Stimulated activated CD4-positive, alpha-beta T cell treated with anti-CD3 and anti-CD28 coated beads, Interleukin-1b, Interleukin-23, amount 100 ng/mL, for 24 hours (primary cell): Measurements from ENCODE around the gene RRAGC.
"Not testable (repeated sequence)": the region's sequence is repeated elsewhere in the genome, so short reads cannot be mapped to it uniquely, and the experiment has no call there.

Source experiments
- DNase-seq, 4 experiments: peaks; one replicate each; pipeline ENCODE4 v3.0.0-alpha.2; 2020; ENCODE audit warnings: low read depth in 4 of 4, low spot score in 1 of 4

The RRAGC gene

DNA sequence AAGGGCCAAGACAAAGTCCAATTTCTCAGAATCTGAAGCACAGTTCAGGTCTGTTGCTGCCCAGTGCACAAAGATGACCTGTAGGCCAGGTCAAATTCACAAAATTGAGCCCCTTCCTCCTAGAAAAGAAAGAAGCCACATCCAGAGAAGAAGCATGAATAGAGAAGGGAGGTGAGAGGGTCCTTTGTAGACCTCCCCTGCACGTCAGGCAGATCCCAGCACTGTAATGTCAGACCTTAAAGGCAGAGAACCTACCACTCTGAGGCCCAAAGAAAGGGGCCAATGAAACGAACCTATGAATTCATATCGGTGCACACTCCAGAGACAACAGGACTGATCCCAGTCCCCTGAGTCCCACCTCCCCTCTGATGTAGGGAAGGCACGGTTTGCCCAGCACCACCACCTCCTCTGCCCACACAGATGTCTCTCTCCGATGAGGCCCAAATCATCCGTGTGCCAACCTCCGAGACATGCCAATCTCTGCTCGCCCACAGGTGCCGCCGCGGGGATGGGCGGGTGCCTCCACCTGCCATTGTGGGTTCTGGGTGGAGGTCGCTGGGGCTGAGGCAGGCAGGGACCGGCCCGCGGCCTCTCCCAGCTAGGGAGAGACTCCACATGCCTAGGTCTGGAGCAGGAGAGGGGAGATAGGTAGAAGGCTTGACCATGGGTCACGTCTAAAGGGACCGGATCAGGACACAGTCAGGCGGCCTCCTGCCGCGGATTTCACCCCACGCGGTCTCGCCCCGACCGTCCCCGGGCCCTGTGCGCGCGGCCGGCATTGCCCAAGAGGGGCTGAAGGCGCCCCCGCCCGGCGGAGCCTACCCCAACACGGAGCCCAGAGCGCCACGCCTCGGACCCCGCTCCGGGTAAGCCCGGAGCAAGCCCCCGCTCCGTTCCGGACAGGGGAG, 42.1 kb downstream of the RRAGC start:
- no peak for DNase-seq

DNA sequence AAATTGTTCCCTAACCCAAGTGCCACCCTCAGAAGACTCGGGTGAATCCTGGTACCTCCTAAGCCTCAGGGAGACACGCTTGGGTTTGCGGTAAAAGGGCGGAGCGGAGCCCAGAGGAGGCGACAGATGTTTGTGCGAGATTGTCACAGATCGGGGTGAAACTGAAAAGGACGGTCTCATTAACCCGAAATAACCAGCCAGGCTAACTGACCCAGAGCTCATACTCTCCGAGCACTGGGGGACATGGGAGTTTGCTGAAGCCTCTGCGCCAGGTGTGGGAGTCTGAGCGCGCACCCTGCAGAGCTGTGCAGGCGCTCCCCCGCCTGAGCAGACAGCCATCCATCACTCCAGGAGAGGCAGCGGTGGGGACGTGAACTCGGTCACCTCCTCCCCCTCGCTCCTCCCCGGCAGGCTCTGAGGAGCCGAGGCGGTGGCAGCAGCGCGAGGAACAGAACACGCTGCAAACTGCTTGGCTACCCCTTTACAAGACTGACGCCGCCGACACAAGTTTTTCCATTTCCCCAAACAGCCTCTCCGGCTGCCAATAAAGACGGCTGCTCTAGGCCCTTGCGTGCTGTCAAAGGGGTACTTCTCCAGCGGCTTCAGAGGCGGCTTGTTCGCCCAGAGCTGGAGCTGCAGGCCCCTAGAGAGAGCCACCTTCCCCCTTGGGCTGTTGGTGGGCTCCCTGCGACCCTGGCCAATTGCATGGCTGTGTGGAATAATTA, 43.5 kb downstream of the RRAGC start:
- no peak for DNase-seq

DNA sequence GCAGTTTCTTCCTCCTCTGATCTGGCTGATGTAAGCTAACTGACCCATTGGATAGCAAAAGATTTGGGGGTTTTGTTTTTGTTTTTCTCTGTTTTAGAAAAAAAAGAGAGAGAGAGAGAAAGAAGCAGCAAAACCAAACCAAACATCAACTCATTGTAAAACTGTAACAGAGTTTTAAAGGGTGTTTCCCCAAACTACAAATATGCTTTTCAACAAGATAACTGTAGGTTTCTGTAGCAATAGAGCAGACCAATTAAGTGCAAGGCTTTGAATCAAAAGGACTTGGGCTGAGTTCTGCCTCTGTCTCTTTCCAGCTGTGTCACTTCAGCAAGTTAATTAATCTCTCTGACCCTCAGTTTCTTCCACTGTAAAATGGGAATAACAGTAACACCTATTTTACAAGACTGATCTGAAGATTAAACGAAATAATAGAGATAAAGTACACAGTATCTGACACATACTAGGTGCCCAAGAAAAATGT, 44.5 kb downstream of the RRAGC start:
- no peak for DNase-seq

DNA sequence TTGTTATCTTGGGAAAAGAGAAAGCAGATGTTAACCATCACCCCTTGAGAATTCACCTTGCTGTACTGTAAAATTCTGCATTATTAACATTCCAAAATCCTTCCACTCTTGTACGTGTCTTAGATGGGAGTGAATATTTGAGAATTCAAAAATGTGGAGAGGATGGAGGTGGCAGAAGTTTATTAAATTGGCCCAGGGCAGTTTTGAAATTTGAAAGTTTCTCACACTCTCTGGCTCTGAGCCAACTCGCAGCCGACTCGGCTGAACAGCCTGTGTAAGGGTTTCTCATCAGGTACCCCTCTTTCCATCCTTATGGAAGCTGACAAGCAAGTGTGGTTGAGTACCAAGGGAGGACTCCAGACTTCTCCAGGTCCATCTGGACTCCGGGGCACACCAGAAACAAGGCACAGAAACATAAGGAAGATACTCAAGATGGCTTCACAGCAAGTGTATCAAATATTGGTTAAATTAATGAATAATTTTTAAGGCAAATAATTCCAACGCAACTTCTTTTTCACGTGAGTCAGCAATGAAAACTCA, 45.1 kb downstream of the RRAGC start:
- DNase-seq: no peak

DNA sequence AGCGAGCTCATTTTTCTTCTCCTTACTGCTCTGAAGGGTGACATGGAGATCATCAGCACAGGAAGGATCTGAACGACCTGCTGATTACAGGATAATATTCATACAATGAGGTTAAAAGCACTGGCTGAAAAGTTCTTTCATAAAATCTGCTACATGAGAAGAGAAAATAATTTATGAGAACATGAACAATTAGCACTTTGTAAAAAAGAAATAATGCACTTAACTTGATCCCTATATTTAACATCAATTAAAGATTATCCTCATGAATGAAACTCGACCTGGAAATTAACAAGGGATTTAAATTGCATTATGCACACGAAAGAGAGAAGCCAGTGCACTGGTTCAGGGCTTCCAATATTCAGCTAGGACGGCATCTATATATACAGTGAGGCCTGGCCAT, 46.6 kb downstream of the RRAGC start:
- no peak for DNase-seq

DNA sequence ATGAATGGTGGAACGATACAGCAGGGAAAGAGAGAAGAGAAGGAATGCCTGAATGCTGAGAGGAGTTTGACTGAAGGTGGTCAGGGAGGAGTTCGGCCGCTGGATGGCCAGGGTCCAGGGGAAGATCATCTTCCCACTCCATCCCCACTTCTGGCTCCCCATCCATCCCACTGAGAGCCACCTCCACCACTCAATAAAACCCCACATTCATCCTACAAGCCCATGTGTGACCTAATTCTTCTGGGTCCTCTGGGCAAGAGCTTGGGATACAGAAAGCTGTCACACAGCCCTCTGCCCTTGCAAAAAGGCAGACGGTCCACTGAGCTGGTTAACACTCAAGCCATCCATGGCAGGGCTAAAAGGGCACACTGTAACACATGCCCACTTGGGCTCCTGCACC, 48.1 kb downstream of the RRAGC start:
- not testable (repeated sequence) for DNase-seq

DNA sequence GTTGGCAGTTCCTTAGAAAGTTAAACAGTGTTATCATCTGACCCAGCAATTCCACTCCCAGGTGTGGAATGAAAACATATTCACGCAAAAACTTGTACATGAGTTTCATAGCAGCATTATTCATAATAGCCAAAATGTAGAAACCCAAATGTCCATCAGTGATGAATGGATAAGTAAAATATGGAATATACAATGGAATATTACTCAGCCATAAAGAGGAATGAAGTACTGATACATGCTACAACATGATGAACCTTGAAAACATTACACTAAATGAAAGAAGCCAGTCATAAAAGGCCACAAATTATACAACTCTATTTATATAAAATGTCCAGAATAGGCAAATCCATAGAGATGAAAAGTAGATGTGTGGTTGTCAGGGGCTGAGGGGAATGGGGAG, 53.5 kb downstream of the RRAGC start:
- DNase-seq: no peak

DNA sequence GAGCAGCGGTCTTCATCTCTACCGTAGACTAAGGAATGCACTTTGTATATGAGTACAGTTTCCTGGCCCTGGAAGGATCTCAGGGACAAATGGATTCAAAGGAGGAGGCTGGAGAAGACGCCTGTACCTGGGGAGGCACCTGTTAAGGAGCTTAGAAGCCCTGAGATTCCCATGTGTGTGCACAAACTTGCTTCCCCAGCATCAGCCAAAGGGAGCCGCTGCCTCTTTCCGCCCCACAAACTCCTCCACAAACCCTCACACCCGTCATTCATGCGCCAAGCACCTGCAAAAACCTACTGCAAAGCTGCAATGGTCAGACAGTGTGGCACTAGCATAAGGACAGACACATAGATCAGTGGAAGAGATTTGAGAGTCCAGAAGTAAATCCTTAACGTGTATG, 54.5 kb downstream of the RRAGC start:
- DNase-seq: no peak

DNA sequence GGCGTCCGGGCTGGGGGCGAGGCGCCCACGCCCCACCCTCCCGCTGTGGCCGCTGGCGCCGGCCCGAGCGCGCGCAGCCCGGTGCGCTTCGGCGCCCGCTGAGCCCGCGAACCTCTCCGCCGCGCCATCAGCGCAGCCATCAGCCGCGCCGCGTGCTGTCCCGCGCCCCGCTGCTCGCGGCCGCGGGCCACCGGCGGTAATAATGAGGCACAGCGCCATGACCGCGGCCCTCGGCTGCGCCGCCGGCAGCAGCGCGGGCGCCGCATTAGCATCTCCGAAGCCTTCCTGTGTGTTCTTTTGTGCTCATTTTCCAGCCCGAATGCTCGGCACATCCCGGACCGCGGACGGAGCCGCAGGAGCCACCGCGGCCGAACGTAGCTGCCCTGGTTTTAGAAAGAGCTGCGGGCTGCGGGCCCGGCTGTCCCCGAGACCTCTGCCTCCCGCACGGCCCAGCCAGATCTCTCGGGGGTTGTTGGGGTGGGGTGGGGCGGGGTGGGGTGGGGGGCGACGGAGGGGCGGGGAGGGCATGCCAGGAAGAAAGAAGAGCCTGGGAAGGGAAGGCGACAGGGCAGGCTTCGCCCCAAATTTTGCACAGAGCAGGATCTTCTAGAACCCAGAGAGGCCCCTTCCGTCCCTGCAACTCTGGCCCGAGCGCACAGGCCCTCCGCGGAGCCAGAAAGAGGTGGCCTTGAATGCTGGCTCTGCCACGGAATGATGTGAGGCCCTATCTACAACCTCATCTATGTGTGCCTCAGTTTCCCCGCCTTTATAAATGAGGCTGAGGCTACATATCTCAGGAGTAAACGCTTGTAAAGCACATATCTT, 55.3 kb downstream of the RRAGC start:
- no peak for DNase-seq

DNA sequence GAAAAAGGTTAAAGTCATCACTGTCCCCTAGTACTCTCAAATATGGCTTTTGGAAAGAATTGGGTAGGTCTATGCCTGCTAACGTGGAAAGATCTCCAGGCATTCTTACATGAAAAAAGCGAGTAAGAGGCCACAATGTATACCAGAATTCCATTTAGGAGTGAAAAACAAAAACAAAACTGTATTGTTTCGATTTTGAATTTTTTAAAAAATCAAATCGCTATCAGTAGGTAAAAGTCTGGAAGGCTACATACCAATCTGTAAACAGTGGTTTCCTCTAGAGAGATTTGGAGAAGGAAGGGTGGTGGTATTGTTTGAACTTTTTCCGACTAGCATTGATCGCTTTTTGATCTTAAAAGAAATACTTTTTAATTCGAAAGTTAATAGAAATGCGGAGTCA, 55.9 kb downstream of the RRAGC start:
- DNase-seq: no peak

DNA sequence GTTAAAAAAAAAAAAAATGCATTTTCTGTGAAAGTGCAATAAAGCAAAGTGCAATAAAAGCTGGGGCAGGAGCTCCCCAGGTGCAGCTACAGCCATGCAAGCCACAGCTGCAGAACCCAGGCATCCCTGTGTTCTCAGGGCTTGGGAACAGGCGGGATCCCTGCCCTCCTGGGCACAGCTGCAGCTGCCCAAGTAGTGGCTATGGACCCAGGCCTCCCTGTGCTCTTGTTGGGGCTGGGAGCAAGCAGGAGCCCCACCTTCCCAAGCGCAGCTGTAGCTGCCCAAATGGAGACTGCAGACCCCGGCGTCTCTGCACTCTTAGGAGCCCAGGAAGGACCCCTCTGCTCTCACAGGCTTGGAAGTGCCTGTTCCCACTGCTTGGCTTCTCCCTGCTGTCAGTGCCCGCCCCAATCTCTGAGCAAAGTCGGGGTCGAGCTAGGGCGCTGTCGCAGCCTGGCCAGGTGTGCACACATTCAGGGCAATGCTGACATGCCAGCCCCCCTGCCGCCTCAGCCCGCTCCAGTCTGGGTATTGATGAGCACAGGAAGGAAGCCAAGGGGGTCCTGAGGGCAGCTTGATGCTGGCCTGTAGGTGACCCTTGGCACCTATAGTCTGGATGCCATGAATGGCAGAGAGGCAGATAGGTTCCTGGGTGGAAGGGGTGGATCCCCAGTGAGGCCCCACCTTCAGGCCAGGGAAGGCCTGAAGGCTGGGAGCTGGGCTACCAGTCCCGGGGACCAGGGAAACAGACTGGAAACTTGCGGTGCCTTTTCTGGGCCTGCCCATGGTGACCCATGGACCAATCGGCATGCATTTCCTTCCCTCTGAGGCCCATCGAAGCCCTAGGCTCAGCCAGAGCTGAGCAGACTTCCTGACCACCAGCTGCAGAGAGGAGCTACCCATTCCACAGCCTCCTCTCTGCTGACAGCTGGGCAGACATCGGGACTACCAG, 58.6 kb downstream of the RRAGC start:
- no peak for DNase-seq

DNA sequence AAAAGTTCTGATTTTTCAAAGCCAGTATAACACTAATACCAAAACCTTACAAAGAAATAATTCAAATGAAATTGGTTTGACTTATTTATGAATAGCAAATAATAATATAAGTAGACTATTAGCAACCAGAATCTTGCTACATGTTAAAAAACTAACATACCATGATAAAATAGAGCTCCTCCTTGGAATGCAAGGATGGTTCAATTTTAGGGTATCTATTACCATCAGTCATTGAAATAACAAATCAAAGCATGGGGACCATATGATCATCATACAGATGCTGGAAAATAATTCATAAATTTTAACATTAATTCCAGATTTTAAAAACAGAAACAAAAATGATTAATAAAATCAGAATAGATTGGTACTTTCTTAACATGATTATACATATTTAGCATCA, 66.3 kb downstream of the RRAGC start:
- DNase-seq: no peak

DNA sequence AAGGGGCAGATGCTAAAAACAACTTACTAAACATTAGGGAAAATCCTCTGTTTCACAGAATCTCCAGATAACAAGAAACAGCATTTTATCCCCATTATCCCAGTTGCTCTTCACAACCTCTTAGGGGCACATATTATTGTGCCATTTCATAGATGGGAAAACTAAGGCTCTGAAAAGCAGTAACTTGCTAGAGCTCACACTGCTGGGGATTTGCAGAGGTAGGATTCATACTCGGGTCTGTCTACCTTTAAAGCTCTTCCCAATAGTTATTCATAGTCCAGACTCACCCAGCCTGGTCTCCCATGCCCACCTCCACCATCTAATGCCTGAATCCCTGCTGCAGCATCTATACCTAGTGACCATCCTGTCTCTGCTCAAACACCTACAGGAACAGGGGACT, 67.7 kb downstream of the RRAGC start:
- DNase-seq: no peak

DNA sequence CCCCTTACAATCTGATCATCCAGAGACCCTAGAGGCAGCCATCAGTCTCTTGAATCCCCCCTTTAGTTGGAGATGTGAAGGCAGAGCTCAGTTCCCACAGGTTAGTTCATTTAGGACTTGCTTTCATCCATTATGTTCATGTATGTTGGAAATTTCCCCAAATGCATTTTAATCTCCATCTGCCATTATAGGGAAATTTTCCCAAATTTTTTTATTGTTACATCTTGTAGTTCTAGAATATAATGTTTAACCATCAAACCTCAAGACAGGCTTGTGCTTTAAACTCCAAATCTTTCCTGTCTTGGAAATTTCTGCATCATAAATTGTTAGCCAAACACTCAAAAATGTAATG, 68.4 kb downstream of the RRAGC start:
- DNase-seq: no peak

DNA sequence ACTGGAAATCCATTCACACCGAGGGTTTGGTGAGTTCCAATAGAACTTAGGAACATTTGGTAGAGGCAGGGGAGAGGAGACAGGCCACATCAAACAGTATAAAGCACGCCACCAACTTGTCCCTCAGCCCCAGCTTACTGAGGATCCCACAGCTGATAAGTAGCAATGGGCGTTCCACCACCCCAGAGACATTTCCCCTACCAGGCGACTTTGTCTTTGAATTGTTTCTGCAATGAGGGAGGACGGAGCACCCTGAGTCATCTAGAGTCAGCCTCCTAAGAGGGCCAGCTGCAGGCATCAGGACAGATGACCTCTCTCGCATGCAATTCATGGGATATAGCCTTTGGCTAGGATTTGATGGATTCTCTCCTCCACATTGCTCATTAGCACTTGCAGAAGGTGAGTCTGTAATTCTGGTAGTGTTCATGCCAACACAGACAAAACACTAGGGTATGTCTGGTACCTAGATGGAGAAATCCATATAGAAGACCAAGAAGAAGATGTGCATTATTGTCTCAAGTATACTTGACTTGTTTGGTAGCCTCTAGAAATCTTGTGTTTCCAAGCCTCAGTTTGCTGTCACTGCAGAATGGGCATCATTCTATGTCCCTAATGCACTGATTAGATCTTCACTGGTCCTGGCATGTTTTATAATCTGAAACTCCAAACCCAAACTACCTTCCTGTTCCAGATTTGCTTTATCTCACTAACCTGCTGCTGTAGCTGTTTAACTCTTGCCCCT, 69.0 kb downstream of the RRAGC start:
- DNase-seq: no peak

DNA sequence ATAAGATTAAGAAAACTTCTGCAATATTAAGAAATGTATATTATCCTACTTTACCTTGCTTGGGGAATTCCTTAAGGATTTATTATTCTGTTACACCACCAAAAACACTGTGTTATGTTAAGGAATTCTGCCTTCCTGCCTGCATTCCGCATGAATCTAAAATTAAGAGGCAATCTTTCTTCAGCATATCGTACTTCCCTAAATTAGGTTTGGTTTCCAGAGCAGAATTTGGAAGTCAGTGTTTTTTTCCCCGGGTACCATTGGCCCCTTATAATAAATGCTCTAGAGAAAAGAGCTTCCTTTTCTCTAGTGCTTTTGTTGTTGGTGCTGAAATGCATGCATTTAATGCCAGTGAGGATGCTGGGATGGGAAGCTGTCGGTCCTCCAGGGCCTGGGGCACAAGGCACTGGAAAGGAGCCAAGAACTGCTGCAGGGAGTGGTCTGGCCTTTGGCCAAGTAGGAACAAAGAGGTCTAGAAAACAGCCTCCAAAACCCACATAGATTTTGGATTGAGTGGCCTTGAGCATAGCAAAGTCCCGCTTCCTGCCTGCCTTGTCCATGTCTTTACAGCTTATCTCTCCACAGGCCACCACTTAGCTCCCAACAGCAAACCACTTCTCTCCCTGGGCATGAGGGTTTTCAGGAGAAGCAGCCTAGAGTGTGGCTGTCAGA, 69.9 kb downstream of the RRAGC start:
- DNase-seq: no peak

DNA sequence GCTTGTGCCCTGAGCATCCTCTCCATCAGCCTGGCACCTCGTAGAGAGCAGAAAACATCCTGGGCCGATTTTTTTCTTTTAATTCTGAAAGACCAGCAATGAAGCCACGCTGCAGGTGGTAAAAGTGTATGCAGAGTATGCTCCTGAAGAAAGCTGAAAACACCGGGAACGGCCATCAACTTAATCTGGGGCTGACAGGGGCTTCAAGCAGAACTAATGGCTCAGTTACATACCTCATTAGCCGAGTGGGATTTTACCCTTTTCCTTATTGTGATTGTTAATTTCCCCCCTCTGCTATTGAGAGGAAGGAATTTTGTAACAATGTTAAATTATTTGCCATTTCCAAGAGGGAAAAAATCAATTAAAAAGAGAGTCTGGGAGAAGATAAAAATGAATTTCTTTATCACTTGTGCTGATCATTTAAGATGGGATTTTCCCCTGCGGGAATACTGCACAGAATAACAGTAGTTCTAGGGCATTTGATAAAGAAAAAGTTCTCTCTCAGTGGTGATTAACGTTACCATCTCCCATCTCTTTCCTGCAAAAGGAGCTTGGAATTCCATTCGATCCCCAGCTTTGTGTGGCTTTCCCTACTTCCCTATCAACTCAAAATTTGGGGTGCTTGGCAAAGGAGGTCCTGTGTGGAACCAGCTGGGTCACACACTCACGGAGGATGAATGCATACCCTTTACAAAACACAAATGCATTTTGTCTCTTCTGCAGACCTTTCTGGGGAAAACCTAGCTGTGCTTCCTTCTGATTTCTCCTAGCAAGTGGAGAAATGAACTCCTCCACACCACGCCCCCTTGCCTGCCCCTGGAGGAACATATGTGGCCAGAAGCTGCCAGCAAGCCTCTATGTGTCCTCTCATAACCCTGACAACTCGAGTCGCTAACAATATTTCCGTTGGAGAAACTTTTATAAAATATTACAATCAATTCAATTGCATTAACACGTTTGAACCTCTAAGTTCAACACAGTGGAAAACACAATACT, 70.9 kb downstream of the RRAGC start:
- no peak for DNase-seq
